GM12874 (cell line): ENCODE results near the gene HMCN1.

Experiments
- CTCF ChIP-seq: IDR thresholded peaks from 2 replicates; pipeline ENCODE4 v1.5.1; 2011; ENCODE audit warnings: low read depth, mild to moderate bottlenecking, control low read depth, low read length, moderate library complexity; ENCODE audit not compliant: insufficient read depth

Gene HMCN1

GRCh38 chr1:185838111-185838510, 103.9 kb downstream of the HMCN1 start:
- TF ChIP-seq CTCF, result no peak

- TF ChIP-seq CTCF, result no peak
Measured at GRCh38 chr1:185840880-185841279, 106.7 kb downstream of the HMCN1 start.

- TF ChIP-seq CTCF, result no peak
Measured at GRCh38 chr1:185843297-185843869, 109.2 kb downstream of the HMCN1 start.

GRCh38 chr1:185843986-185844385, 109.8 kb downstream of the HMCN1 start:
- no peak for TF ChIP-seq CTCF

GRCh38 chr1:185846672-185847444, 112.7 kb downstream of the HMCN1 start:
- TF ChIP-seq CTCF, result no peak

- no peak for TF ChIP-seq CTCF
Measured at GRCh38 chr1:185849014-185849413, 114.8 kb downstream of the HMCN1 start.

- no peak for TF ChIP-seq CTCF
Measured at GRCh38 chr1:185850366-185850765, 116.2 kb downstream of the HMCN1 start.
